Neural progenitor cell (in vitro differentiated cells): Measurements from ENCODE around the gene GANAB.

ENCODE experiments used
- EZH2 ChIP-seq: fragments of 200-600 bp; sonication (generic); IDR thresholded peaks from 2 replicates; pipeline ENCODE4 v1.6.1; 2017; ENCODE audit warnings: antibody characterized with exemption, mild to moderate bottlenecking, moderate library complexity
- TF ChIP-seq, protein P1 (sequence below): fragments of 200-600 bp; sonication (generic); IDR thresholded peaks from 2 replicates; pipeline ENCODE4 v1.5.1; 2017; ENCODE audit warnings: antibody characterized with exemption, mild to moderate bottlenecking

DNA sequence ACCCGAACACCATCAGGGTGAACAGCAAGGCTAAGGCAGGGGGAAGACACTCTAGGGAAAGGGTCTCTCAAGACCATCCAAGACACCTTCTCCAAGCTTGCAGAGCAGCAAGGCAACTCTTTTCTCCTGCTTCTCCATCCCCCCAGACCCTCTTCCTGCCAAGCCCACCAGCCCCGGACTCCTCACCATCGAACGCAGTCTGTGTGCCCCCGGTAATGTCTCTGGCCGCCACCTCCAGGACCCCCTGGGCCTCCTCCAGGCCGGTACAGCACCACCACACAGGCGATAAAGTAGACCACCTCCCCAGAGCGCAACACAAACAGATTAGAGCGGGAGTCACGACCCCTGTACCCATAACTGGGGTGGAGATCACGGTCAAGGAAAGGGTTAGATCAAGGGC lies 37.6 kb downstream of the GANAB start:
- TF ChIP-seq, protein P1, sequence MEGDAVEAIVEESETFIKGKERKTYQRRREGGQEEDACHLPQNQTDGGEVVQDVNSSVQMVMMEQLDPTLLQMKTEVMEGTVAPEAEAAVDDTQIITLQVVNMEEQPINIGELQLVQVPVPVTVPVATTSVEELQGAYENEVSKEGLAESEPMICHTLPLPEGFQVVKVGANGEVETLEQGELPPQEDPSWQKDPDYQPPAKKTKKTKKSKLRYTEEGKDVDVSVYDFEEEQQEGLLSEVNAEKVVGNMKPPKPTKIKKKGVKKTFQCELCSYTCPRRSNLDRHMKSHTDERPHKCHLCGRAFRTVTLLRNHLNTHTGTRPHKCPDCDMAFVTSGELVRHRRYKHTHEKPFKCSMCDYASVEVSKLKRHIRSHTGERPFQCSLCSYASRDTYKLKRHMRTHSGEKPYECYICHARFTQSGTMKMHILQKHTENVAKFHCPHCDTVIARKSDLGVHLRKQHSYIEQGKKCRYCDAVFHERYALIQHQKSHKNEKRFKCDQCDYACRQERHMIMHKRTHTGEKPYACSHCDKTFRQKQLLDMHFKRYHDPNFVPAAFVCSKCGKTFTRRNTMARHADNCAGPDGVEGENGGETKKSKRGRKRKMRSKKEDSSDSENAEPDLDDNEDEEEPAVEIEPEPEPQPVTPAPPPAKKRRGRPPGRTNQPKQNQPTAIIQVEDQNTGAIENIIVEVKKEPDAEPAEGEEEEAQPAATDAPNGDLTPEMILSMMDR, result no peak
- TF ChIP-seq EZH2, result no peak
